HG03159 (cell line): ENCODE results near the gene RPL7A.
A peak's percentile ranks its signal among the peaks of the same experiment; 100 is the strongest.
"Not testable (repeated sequence)": the region's sequence is repeated elsewhere in the genome, so short reads cannot be mapped to it uniquely, and the experiment has no call there.

Experiments
- ATAC-seq: cut with Tn5 transposase; IDR thresholded peaks from one replicate; pipeline ENCODE4 v1.9.1; 2021; ENCODE audit warnings: mild to moderate bottlenecking, moderate library complexity; ENCODE audit not compliant: unreplicated experiment

The RPL7A gene

GRCh38 chr9:133366435-133366834 is 18.4 kb downstream of the RPL7A start:
- ATAC-seq = no peak

GRCh38 chr9:133367221-133367620 is 19.2 kb downstream of the RPL7A start:
- no peak for ATAC-seq

DNA sequence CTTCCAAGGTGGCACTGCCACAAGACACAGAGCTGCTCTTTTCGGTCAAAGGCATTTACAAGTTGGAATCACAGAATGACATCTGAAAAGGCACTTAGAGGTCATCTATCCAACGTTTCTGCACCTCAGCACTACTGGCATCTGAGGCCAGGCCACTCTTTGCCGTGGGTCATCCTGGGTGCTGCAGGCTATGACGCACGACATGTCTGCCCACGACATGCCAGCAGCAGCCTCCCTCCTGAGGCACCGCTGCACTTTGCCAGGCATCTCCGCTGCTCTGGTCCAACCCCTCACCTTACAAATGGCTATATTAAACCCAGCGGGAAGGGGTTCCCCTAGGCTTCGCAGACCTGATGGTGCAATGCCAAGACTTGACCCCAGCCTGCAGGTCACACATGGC is 19.8 kb downstream of the RPL7A start:
- ATAC-seq = no peak

- no peak for ATAC-seq
Observed at GRCh38 chr9:133368249-133368881, 20.3 kb downstream of the RPL7A start.

- ATAC-seq = no peak
Observed at GRCh38 chr9:133369422-133369821, 21.4 kb downstream of the RPL7A start.

DNA sequence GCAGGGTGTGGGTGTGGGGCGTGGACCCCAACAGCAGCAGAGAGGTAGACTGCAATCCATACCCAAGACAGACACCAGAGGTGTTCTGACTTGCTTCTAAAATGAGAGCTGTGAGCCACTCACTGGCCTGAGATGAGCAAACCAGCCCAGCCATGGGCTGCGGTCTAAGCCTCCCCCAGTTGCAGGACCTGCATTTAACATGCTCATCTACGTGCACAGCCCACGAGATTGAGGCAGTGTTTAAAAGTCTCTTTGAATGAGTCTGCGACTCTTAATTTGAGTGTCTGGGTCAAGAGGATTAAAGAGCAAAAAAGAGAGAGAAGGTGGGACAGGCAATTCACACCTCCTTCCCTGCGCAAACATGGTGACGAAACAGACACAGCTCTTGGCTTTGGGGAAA is 21.9 kb downstream of the RPL7A start:
- no peak for ATAC-seq

DNA sequence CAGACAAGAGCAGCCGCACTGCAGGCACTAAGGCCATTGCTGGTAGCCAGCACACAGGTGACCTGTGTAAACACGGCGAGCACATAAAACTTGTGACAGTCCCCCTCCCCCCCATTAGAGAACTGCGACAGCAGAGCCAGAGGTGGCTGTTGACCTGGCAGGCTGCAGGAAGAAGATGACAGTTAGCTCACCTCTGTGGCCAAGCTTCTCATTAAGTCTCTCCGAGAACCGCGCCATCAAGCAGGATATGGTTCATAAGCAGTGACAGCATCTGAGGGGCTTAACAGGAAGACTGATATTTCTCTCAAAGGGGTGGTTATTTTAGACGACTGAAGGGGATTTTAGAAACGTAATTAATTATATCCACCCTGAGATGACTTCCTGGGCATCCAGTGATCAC is 22.7 kb downstream of the RPL7A start:
- no peak for ATAC-seq

GRCh38 chr9:133371261-133371711 is 23.3 kb downstream of the RPL7A start:
- ATAC-seq = no peak

- ATAC-seq = no peak
Observed at GRCh38 chr9:133372144-133372543, 24.1 kb downstream of the RPL7A start.

DNA sequence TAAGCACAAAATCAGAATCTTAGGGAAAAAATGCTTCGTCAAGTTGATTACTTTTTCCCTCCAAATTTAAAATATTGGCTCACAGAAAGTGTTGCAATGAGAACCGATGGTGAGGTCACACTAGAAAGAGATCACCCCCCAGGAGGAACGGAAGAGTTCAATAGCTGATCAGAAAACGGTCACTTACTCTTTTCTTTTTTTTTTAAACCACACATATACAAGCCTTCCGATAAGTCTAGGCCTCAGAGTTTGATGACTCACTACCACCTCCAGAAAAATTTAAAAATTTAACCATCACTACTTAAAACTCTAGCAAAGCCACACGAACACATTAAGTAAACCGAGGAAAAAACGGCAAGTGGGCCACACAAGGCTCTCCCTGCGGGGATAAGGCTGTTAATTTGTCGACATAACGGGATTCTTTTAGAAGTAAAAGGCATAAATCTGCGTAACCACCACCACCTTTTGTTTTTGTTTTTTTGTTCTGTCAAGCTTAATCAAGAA is 26.6 kb downstream of the RPL7A start:
- no peak for ATAC-seq

- peak; percentile 9 for ATAC-seq
Observed at GRCh38 chr9:133375116-133375723, 27.2 kb downstream of the RPL7A start.

- peak; percentile 90 for ATAC-seq
Observed at GRCh38 chr9:133375724-133376654, 28.0 kb downstream of the RPL7A start, which contains the start of the genes STKLD1 and SURF4. STKLD1 (plus strand) TSS chr9:133376366; CDS start chr9:133376474, 108 bp downstream. SURF4 (minus strand) TSS chr9:133376060; CDS start chr9:133375969, 91 bp downstream.

- not testable (repeated sequence) for ATAC-seq
Observed at GRCh38 chr9:133377280-133377679, 29.3 kb downstream of the RPL7A start.

- ATAC-seq = no peak
Observed at GRCh38 chr9:133377721-133378216, 29.8 kb downstream of the RPL7A start.

- no peak for ATAC-seq
Observed at GRCh38 chr9:133378408-133378962, 30.5 kb downstream of the RPL7A start.

DNA sequence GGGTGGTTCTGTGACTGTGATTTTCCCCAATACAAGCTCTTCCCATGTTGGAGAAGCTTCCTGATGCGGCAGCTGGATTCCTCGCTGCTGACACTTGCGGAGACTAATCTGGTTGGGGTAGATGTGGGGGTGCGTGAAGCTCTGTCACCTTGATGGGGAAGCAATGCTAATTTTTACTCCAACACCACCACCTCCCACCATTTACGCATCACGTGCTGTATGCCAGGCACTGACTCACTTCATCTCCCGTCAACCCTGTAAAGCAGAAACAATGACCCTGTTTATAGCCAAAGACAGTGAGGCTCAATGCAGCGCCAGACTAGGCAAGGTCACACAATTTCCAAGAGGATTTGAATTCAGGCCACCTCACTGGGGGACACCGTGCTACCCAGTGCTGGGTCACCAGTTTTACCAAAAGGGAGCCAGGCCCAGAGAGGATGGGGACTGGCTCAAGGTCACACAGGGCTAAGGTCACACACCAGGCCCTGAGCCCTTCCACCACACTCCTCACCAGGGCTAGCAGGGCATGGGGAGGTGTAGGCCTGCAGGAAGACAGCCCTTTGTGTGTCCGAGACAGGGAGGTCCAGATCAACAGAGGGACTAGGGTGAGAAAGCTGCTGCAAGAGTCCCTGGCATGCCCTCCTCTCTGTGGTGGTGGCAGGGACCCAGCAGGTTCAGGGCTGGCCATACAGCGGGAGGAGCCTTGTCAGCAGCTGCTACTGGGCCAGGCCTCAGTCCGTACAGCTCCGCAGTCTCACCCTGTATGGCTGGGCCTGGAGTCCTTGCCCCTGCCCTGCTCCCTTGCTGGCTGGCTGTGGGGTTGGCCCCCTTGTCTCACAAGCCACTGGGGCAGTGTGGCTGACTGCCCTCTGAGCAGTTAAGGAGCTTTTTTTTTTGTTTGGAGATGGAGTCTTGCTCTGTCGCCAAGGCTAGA is 31.4 kb downstream of the RPL7A start:
- no peak for ATAC-seq

DNA sequence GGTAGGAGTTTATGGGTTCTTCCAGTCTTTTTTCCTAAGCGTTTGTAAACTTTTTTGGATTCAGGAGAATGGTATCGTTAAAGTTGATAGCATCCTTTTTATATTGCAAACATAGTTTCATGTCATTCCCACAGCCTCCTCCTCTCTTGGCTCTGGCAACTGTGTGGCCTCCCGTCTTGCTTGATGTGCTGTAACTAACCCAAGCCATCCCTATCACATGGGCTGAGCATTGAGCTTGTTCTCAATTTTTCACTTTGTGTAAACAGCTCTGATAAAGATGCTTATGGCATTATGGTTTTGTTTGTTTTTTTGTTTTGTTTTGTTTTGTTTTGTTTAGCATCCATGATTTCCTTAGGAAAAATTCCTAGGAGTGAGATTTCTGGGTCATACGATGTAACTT is 32.7 kb downstream of the RPL7A start:
- no peak for ATAC-seq

GRCh38 chr9:133382507-133383141 is 34.6 kb downstream of the RPL7A start:
- no peak for ATAC-seq

- ATAC-seq = no peak
Observed at GRCh38 chr9:133383438-133383837, 35.4 kb downstream of the RPL7A start.
